HG03045 (cell line): ENCODE data around the gene MYRIP.

Source experiments
- ATAC-seq: cut with Tn5 transposase; IDR thresholded peaks from one replicate; pipeline ENCODE4 v1.9.1; 2021; ENCODE audit warnings: mild to moderate bottlenecking, moderate library complexity; ENCODE audit not compliant: unreplicated experiment

The MYRIP gene

DNA sequence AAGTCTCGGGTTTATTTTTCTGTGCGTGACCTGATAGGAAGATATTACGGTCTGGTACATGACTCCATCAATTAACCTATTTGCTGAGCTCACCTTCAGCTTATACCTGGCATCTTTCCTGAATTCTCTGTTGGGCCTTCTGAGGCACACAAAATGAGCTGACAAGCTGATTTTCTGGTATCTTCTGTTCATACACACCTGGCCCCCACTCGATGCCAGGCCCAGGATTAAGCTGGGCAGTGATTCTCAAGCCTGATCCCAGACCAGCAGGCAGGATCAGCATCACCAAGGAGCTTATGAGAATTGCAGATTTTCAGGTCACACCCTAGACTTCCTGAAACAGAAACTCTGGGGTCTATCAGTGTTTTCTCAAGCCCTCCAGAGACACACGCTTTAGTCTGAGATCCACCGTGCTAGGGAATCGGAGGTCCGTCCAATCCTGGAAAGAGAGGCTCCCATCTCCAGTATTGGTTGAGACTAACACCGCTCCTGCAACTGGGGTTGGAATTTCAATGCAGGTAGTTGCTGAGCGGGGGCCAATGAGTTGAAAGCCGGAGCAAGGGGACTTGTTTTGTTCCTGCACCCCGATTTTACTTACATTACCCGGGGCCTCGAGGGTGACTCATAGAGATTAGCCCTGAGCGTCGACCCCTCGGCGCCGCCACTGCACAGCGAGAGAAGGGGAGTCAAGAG, 499.5 kb downstream of the MYRIP start:
- no peak for ATAC-seq

DNA sequence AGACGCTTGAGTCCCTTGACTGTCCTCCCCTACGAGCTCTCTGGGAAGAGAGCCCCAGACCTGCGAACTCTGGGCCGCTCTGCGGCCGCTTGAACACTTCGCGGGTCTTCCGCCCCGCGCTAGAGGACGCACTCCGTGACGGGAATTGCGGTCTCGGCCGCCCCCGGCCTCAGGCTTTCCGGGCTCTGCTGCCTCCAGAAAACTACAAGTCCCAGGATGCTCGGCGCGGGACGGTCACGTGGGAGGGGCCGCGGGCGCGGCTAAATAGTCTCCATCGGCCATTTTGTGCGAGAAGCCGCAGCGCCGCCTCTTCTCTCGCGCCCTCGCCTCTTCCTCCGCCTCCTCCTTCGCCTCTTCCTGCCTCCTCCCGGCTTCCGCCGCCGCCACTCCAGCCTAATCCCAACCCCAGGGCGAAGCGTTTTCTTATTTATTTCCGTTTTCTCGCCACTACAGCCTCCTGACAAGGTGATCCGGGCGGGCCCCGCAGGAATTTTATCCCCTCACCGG, 500.1 kb downstream of the MYRIP start, which contains the start of gene EIF1B:
Gene EIF1B (plus strand): TSS at position 290 of the 507 bp plus-strand sequence. CDS start 235 bp downstream, outside the sequence.
- ATAC-seq = peak; percentile 90
